ENCODE data around the gene TAF15. TPM values are rescaled to one million over a fixed set of nuclear protein-coding genes. Genes with fewer than 3 reads are reported as not detected.

TAF15 gene
- total RNA-seq, 1 donor from 2014 or later = 36.1 TPM

- Histone ChIP-seq H3K36me3 (ENCODE audit: control insufficient read depth, insufficient read depth, low read length) (no peaks in the 10 kb centered on the region), H3K4me3 (ENCODE audit: low read depth, low read length) (no peak overlapping the region), H3K27me3 (ENCODE audit: control insufficient read depth, insufficient read depth, low read length) (peaks cover 17% of the 10 kb centered on the region)
- no peak for DNase-seq (ENCODE audit: low read depth)
- TF ChIP-seq, protein P1, sequence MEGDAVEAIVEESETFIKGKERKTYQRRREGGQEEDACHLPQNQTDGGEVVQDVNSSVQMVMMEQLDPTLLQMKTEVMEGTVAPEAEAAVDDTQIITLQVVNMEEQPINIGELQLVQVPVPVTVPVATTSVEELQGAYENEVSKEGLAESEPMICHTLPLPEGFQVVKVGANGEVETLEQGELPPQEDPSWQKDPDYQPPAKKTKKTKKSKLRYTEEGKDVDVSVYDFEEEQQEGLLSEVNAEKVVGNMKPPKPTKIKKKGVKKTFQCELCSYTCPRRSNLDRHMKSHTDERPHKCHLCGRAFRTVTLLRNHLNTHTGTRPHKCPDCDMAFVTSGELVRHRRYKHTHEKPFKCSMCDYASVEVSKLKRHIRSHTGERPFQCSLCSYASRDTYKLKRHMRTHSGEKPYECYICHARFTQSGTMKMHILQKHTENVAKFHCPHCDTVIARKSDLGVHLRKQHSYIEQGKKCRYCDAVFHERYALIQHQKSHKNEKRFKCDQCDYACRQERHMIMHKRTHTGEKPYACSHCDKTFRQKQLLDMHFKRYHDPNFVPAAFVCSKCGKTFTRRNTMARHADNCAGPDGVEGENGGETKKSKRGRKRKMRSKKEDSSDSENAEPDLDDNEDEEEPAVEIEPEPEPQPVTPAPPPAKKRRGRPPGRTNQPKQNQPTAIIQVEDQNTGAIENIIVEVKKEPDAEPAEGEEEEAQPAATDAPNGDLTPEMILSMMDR (IDR thresholded peaks at IDR 0.05; ENCODE audit: insufficient read depth, low read length, poor library complexity, severe bottlenecking) = peak; percentile 20
Observed at GRCh38 chr17:35769895-35770486, 39.3 kb upstream of the TAF15 start.

- TF ChIP-seq, protein P1 (IDR thresholded peaks at IDR 0.05; ENCODE audit: insufficient read depth, low read length, poor library complexity, severe bottlenecking) = no peak
- peaks cover 17% of the 10 kb centered on the region for H3K27me3 ChIP-seq (ENCODE audit: control insufficient read depth, insufficient read depth, low read length)
- no peak overlapping the region for H3K4me3 ChIP-seq (ENCODE audit: low read depth, low read length)
- no peak for DNase-seq (ENCODE audit: low read depth)
- no peaks in the 10 kb centered on the region for H3K36me3 ChIP-seq (ENCODE audit: control insufficient read depth, insufficient read depth, low read length)
Observed at GRCh38 chr17:35773129-35773528, 36.2 kb upstream of the TAF15 start.

GRCh38 chr17:35773679-35774425 lies 35.4 kb upstream of the TAF15 start:
- TF ChIP-seq, protein P1 (IDR thresholded peaks at IDR 0.05; ENCODE audit: insufficient read depth, low read length, poor library complexity, severe bottlenecking) = no peak
- Histone ChIP-seq H3K27me3 (ENCODE audit: control insufficient read depth, insufficient read depth, low read length) (peaks cover 17% of the 10 kb centered on the region), H3K4me3 (ENCODE audit: low read depth, low read length) (no peak overlapping the region), H3K36me3 (ENCODE audit: control insufficient read depth, insufficient read depth, low read length) (no peaks in the 10 kb centered on the region)
- DNase-seq (ENCODE audit: low read depth) = no peak

- TF ChIP-seq, protein P1 (IDR thresholded peaks at IDR 0.05; ENCODE audit: insufficient read depth, low read length, poor library complexity, severe bottlenecking) = no peak
- peaks cover 14% of the 10 kb centered on the region for H3K27me3 ChIP-seq (ENCODE audit: control insufficient read depth, insufficient read depth, low read length)
- no peaks in the 10 kb centered on the region for H3K36me3 ChIP-seq (ENCODE audit: control insufficient read depth, insufficient read depth, low read length)
- no peak for DNase-seq (ENCODE audit: low read depth)
- H3K4me3 ChIP-seq (ENCODE audit: low read depth, low read length) = no peak overlapping the region
Observed at GRCh38 chr17:35774499-35774898, 34.8 kb upstream of the TAF15 start.

DNA sequence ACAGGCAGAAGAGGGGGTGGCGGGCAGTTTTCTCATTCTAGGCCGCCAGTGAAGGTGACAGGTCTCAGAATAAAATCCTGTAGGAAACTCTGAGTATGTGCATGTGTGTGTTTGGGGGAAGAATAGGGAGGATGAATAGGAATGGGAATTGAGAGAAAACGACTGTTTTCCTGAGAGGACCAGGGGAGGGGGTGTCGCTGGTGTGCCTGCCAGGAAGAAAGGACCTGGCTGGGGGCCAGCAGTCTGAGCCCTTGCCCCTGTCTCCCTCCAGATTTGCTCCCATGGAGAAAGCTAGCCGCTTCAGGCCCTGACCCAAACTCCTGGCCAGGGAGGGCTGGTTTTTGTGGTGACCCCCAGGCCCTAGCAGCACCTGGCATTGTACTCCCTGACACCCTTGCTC lies 34.2 kb upstream of the TAF15 start:
- Histone ChIP-seq H3K4me3 (ENCODE audit: low read depth, low read length) (no peak overlapping the region), H3K27me3 (ENCODE audit: control insufficient read depth, insufficient read depth, low read length) (peaks cover 14% of the 10 kb centered on the region), H3K36me3 (ENCODE audit: control insufficient read depth, insufficient read depth, low read length) (no peaks in the 10 kb centered on the region)
- no peak for DNase-seq (ENCODE audit: low read depth)
- TF ChIP-seq, protein P1 (IDR thresholded peaks at IDR 0.05; ENCODE audit: insufficient read depth, low read length, poor library complexity, severe bottlenecking) = no peak
